HG02938 (cell line): ENCODE results near the gene PPAT.
A peak's percentile ranks its signal among the peaks of the same experiment; 100 is the strongest.
"Not testable (repeated sequence)": the region's sequence is repeated elsewhere in the genome, so short reads cannot be mapped to it uniquely, and the experiment has no call there.

ENCODE experiments used
- ATAC-seq: cut with Tn5 transposase; IDR thresholded peaks from one replicate; pipeline ENCODE4 v1.9.1; 2021; ENCODE audit warnings: mild to moderate bottlenecking, moderate library complexity; ENCODE audit not compliant: unreplicated experiment

Gene PPAT

DNA sequence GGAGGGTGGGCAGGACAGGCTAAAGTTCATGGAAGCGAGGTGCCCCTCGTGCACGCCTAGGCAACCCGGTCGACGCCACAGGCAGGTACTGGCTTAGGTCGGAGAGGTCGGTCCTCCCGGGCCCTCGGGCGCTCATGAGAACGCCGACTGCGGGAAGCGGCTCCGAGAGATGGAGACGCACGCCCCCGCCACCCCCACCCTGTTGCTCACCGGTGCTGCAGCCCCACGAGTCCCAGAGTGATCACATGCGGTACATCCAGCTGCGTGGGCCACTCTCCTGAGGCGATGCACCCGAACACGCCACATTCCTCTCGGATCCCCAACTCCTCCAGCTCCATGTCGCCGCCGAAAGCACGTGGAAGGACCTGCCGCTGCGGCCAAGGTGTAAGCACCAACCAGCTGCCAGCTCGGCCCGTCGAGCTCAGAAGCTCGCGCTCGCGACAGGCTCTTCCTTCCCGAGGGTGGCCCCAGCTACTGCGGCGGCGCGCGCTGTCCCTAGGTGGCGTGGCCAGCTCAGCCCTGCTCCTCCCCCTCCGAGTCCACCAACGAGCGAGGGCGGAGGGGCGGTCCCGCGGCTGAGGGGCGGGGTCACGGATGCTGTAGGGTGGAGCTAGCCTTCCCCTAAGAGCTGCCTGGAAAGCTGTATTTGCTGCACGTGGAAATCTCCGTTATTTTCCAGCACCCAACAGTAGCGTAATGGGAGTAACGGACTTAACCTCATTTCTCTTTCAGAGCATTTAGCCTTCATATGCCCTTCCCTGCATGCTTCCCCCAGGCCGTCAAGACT, at the start of gene PPAT:
PPAT (minus strand) TSS at position 476 of the 787 bp plus-strand sequence; CDS start at position 338, 138 bp downstream.
- ATAC-seq: peak; percentile 69

DNA sequence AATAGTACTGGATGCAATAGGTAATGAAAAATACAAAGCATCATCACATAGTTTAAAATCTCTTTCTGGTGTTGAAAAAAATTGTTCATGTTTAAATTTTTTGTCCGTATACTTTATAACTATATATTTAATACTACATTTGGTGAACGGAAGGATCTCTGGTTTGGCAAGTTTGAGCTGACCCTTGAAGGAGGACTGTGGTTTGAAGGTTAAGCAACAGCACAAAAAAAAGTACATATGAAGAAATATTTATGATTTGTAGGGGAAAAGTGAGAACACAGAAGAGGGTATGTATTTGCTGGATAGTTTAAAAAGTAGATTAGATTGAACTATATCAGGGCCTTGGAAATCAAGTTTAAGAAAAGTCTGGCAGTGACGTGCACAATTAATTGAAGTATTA, 45.3 kb upstream of the PPAT start:
- ATAC-seq: no peak

DNA sequence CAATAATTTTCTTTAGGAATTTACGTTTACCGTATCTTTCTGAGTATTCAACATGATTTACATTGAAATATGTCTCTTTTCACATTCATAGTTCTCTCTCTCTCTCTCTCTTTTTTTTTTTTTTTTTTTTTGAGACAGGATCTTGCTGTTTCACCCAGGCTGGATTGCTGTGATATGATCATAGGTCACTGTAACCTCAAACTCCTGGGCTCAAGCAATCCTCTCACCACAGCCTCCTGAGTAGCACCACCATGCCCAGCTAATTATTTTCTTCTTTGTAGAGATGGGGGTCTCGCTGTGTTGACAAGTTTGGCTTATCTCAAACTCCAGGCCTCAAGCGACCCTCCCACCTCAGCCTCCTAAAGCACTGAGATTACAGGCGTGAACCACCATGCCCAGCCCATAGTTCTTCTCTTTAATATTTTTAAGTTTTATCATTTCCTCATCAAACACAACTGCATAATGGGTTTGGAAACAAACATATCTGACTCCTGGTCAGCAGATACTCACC, 41.8 kb upstream of the PPAT start:
- ATAC-seq: no peak

DNA sequence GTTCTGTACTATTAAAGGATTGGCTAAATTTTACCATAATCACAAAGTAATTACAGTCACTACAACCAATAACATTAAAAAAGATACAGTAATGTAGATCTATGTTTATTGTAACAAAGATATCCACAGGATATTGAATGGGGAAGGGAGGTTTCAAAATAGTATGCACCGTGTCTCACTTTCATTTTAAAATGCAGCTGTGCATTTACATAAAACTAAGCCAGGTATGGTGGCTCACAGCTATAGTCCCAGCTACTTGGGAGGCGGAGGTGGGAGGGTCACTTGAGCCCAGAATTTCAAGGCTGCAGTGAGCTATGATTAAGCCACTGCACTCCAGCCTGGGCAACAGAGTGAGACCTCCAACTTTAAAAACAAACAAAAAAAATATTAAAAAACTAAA, 40.5 kb upstream of the PPAT start:
- peak; percentile 84 for ATAC-seq

DNA sequence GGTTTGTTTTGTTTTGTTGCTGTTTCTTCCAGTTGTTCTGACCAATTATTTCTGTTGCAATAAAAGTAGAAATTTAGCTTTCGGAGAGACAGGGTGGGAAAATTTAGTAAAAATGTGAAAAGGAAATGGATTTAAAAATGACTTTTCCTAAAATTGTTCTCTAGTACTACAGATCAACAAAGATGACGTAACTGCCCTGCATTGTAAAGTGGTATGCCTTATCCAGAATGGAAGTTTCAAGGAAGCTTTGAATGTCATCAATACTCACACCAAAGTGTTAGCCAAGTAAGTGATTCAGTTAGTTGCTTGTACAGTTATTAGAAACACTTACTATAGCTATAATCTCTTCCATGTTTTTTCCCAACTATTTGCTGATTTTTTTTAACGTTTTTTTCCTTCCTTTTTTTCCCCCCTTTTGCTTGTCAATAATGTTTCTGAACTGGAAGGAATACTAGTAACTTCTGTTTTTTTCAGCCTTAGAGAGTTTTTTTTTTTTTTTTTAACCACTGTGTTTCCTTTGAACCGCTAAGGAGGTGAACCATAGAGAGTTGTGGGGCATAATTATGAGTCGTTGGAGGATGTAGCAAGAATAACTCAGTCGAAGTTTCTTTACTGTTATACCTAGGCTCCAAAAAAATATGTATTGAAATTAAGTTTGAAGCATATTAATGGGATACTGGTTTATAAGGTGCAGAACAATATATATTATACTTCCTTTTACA, 34.2 kb upstream of the PPAT start:
- no peak for ATAC-seq

DNA sequence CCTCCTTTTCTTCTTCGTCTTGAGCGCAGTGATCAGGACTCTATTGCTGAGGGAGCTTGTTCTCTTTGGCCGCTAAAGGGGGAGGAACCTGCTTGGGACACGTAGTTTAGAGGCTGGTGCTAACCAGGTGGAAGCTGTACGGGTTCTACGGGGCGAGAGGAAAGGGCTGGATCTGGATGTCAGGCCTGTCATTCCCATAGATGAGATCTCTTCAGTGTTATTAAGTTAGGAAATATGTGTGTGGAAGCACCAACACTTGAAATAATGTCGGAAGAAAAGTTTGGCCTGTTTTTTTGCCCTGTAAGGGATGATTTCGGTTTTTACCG, 32.6 kb upstream of the PPAT start:
- ATAC-seq: peak; percentile 37

DNA sequence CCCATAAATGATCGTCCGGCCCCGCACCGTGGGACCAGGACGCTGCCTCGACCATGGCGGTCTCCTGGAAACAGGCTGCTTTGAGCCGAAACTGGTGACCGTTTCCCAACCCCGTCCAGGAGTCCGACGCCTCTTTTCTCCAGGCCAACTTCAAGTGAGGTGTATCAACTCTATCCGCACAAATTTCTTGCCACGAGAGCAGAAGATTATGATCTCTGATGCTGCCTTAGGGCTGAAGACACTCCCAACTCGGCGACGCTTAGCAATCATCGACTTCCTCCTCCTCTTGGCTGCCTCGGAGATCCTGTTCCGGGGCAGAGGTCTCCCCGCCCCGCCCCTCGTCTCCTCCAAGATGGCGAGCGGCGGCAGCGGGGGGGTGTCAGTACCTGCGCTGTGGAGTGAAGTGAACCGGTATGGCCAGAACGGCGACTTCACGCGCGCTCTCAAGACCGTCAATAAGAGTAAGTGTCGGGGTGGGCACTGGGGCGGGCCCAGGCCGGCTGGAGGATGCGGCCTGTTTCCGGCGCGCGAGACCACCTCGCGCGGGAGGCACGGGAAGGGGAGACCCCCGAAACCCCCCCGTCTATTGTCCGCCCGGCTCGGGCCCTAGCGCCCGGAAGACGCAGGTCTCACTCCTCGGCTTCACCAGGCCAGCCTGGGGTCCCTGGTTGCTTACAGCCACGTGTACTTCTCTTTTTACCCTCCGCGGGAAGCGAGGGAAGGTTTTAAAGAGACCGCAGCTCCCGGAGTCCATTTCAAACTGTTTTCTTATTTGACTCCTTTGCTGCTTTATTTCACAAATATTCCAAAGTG, 32.1 kb upstream of the PPAT start, which contains the start of gene SRP72:
SRP72 (plus strand) TSS at position 334 of the 813 bp plus-strand sequence; CDS start at position 353, 19 bp downstream.
- ATAC-seq: peak; percentile 94

DNA sequence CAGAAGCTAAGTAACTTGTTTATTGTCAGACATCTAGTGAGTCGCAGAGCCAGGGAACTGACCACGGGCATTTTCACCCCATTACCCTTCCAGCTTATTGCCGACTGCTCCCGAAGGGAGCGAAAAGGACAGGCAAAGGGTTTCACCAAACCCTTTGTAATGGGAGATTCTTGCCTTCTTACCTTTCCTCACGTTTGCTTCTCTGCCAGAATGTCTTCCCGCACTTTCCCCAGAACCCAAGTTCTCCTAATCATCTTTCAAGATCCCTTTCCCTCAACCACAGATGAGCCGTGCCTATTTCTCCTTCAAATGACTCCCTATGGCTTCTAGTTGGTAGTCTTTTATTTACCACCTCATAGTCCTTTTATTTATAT, 31.5 kb upstream of the PPAT start:
- ATAC-seq: no peak

DNA sequence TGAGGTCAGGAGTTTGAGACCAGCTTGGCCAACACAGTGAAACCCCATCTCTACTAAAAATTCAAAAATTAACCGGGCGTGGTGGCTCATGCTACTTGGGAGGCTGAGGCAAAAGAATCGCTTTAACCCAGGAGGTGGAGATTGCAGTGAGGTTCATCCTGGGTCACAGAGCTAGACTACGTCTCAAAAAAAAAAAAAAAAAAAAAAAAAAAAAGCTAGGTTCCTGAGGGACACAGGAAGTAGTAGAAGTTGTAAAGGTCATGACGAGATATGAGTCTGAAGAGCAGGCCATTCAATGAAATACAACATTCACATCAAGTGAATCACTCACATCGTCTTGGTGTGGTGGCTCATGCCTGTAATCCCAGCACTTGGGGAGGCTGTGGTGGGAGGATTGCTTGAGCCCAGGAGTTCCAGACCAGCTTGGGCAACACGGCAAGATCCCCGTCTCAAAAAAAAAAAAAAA, 30.9 kb upstream of the PPAT start:
- not testable (repeated sequence) for ATAC-seq

DNA sequence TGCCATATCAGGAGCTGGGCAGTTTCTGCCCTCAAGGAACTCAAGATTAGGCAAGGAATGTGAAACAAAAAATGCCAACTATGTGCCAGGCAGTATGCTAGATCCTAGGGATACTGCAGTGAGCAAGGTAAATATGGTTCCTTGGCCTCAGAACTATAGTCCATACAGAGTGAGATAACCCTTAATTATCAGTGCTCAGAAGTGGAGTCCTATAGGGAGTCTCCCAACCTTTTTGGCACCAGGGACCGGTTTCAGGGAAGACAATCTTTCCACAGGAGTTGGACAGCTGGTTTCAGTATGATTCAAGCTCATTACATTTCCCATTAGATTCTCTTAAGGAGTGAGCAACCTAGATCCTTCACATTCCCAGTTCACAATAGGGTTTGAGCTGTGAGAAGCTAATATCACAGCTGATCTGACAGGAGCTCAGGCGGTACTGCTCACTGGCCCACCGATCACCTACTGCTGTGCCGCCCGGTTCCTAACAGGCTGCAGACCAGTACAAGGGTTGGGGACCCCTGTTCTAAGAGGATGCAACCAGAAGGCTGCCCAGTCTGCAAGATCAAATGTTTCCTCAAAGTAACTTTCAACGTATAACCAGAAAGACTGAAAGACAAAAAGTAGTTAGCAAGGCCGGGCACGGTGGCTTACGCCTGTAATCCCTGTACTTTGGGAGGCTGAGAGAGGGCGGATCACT, 30.3 kb upstream of the PPAT start:
- ATAC-seq: no peak

DNA sequence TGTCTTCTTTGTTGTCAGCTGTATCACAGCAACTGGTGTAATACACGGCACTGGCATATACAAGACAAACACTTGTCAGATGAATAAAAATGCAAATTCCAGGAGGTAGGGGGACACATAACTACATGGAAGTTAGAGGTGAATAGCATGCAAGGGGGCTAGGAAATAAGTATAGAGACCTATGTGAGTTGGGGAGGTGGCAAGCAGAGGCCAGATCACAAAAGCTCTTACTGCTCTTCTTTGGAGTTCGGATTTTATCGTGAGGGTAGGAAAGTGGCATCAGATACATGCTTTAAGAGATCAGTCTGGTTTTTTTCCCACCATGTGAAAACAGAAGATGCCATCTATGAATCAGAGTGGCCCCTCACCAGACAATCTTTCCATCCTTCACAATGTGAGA, 29.2 kb upstream of the PPAT start:
- ATAC-seq: no peak

DNA sequence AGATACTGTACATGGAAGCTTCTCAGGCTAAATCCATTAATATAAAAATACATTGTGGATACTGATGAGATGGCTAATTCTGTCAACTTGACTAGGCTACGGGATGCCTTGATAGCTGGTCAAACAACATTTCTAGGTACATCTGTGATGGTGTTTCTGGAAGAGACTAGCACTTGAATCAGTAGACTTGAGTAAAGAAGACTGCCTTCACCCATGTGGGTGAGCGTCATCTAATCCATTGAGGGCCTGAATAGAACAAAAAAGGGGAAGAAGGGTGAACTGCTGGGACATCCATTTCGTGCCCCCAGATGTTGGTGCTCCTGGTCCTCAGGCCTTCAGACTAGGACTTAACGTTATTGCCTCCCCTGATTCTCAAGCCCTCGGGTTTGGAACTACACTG, 28.3 kb upstream of the PPAT start:
- ATAC-seq: no peak

DNA sequence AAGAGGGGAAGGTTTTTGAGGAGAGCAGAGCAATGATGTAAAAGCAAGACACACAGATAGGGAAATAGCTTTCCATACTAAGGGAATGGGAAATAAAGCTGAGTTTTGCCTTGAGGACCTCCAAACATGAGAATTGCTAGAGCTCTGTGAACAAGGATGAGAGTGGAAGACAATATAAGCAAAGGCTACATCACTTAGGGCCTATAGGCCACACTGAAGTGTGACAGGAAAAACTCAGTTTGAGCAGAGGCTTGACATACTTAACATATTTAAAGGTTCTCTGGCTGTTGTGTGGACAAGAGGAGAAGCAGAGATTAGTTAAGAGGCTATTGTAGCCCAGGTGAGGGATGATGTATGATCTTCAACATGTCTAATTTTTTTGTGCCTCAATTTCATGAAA, 26.7 kb upstream of the PPAT start:
- ATAC-seq: no peak

DNA sequence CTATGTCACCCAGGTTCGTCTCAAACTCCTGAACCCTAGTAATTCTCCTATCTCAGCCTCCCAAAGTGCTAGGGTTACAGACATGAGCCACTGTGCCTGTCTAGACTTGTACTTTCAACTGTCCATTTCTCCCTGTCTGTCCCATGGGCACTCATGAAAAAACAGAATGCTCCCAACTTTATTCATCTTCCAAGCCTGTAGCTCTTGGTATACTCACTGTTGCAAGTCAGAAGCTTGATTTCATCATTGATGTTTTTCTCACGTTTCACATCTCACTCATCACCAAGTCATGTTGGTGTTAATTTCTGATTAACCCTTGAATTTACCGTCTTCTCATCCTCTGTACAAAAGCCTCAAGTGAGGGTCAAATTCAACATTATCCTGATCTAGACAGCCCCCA, 24.7 kb upstream of the PPAT start:
- ATAC-seq: no peak

DNA sequence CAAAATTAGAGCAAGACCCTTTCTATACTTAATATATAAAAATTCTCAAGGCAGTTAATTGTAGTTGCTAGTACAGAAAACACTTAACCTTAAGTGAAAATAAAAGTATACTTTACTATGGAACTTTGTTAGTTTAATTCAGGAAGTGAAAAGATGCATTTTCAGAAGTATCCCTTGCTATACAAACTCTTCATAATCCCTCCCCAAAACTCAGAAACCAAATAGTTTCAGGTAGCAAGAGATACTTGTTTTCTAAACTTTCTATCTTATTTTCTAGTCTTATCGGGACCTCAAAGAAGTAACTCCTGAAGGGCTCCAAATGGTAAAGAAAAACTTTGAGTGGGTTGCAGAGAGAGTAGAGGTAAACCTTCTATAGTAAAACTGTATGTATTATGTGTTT, 14.9 kb upstream of the PPAT start:
- peak; percentile 47 for ATAC-seq

DNA sequence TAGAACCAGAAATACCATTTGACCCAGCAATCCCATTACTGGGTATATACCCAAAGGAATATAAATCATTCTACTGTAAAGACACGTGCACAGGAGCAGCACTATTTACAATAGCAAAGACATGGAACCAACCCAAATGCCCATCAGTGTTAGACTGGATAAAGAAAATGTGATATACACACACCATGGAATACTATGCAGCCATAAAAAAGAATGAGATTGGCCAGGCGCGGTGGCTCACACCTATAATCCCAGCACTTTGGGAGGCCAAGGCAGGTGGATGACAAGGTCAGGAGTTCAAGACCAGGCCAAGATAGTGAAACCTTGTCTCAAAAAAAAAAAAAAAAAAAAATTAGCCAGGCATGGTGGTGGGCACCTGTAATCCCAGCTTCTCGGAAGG, 14.1 kb upstream of the PPAT start:
- not testable (repeated sequence) for ATAC-seq

DNA sequence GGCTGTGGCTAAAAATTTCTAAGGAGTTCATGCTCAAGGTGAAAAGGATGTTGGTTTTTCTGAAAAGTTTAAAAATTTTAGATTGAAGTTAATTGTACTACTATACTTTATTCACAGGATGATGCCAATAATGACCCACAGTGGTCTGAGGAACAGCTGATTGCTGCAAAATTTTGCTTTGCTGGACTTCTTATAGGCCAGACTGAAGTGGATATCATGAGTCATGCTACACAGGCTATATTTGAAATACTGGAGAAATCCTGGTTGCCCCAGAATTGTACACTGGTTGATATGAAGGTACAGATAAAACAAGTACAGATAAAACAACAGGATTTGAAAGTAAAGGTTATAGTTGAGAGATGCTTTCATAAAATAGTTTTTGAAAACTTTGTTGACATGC, 12.9 kb upstream of the PPAT start:
- no peak for ATAC-seq

DNA sequence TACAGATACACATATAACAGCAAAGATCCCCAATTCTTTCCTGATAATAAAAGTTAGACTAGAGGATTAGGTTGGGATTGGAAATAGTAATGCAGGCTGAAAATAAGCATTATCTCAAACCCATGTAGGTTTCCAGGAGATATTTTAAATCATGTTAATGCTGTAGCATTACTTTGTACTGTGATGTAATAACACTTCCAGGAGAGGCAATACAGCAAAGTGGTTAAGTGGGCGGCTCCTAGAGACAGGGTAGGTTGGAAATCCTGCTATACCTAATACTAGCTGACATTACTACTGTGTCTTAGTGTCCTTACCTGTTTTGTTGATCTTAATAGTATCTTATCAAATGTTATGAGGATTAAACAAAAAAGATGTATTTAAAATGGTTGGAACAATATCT, 10.3 kb upstream of the PPAT start:
- ATAC-seq: no peak

DNA sequence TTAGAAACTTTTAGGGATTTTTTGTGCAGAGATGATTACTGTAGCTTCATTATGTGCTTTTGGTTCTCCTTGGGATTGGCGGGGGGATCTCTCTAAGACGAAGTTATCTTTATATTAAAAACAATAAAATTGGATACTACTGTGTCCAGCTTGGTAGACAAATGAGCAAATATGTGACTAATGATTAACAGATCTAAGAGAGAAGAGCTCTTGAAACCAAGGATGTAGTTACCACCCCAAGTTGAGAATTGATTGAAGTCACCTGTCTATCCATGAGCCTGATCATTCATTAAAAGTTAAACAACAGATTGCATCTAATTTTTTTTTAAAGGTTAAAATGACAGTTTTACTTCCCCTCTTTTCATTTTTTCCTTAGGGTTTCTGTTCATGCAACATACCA, 9.3 kb upstream of the PPAT start:
- no peak for ATAC-seq

DNA sequence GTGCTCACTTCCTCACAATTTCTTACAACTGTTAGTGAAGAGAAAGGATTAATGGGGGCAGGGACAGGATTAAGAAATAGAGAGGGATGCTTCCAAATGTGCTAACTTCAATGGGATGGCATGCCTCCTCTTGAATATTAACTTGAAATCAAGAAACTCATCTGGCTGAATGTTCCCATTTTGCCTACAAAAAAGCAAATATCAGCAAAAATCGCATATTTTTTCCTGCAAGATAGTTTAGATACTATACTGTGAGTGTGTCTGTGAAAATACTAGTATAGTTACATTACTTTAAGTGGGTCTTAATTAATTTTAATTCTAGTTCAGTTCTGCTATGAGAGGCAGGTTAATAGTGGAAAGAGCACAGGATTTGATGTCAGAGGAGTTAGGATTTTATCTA, 5.6 kb upstream of the PPAT start:
- no peak for ATAC-seq

DNA sequence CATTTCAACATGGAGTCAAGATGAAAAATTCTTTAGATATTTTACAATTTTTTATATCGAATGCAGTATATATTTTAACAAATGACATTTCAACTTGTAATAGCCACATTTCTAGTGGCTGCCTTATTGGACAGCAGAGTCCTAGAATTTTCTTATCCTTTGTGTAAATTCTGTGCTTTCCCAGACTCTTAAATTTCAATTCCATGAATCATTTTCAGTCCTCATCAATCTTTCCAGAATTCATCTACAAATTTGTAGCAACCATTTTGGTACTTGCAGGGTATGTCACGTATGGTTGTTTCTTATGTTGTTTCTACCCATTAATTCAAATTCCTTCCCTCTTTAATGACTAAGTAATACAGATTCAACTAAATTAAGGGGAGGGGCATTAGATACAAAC, 3.4 kb upstream of the PPAT start:
- ATAC-seq: no peak
